HepG2 (cell line): ENCODE results near the gene GPR107. TPM values are rescaled to one million over a fixed set of nuclear protein-coding genes. Genes with fewer than 3 reads are reported as not detected.

Source experiments
- ATAC-seq: fragments of 200-7000 bp; cut with Tn5 transposase; 3 replicates; pipeline ENCODE4 v1.9.1; 2020; ENCODE audit warnings: mild to moderate bottlenecking, moderate library complexity
- BruUV-seq: library from RNA; stranded (reverse); fragments of 400-500 nt; replicated peaks from 2 replicates; lab custom pipeline; 2021; lab: Mats Ljungman, UMichigan
- CTCF ChIA-PET: fragments of 300-600 bp; formaldehyde crosslinking; extraction: SDS; loops from one replicate; lab custom pipeline; 2021; ENCODE audit warnings: low total read pairs, inconsistent platforms, low intra/inter-chr PET ratio; lab: Yijun Ruan, JAX
- POLR2A ChIA-PET: fragments of 350-600 bp; sonication (Branson Sonifier 250); formaldehyde crosslinking; loops from one replicate; lab custom pipeline; 2020; ENCODE audit warnings: antibody characterized with exemption, inconsistent platforms; lab: Yijun Ruan, JAX
- DNase-seq: peaks from one replicate; pipeline ENCODE4 v3.0.0-alpha.2; 2015; ENCODE audit warnings: low spot score
- FAIRE-seq: peaks from 3 replicates; lab custom pipeline; 2011; peaks lifted over from hg19 to GRCh38; lab: Jason Lieb, UNC
- H2AFZ ChIP-seq: one replicate; pipeline ENCODE4 v1.6.1; 2011; ENCODE audit warnings: low read length, inconsistent platforms
- H3K27ac ChIP-seq: fragments of 300-600 bp; 3 replicates; pipeline ENCODE4 v1.8.0; 2011; ENCODE audit warnings: mixed run types, mild to moderate bottlenecking, mixed read lengths, low read length, inconsistent platforms; ENCODE audit not compliant: insufficient read depth; ENCODE audit errors: extremely low read length
- H3K27me3 ChIP-seq, 2 experiments: fragments of 200-600 bp in 1 of 2; 2 replicates in 1 of 2; 3 replicates in 1 of 2; pipeline versions ENCODE4 v1.6.0 to v1.8.0; 2011; ENCODE audit warnings: low read length in 2 of 2, mild to moderate bottlenecking in 2 of 2, moderate library complexity in 2 of 2, inconsistent platforms in 1 of 2; ENCODE audit not compliant: insufficient read depth in 2 of 2, control insufficient read depth in 1 of 2
- H3K36me3 ChIP-seq, 2 experiments: fragments of 200-600 bp in 1 of 2; replicated peaks in 1 of 2; 2 replicates in 1 of 2; 3 replicates in 1 of 2; pipeline versions ENCODE4 v1.5.1 to v1.8.0; 2011; ENCODE audit warnings: low read length in 2 of 2, inconsistent platforms in 1 of 2; ENCODE audit not compliant: insufficient read depth in 2 of 2, control insufficient read depth in 1 of 2
- H3K4me1 ChIP-seq: 2 replicates; pipeline ENCODE4 v1.5.1; 2012; ENCODE audit warnings: low read length, inconsistent platforms; ENCODE audit not compliant: insufficient read depth
- H3K4me2 ChIP-seq: 2 replicates; pipeline ENCODE4 v1.6.0; 2011; ENCODE audit warnings: low read depth, low read length, inconsistent platforms
- H3K4me3 ChIP-seq, 3 experiments: fragments of 200-600 bp in 1 of 3; sonication (generic), shearing (Covaris generic) in 1 of 3; replicated peaks in 1 of 3; 2 replicates each; pipeline ENCODE4 v1.5.1; 2011 to 2016; ENCODE audit warnings: low read length in 3 of 3, inconsistent platforms in 2 of 3, low read depth in 2 of 3, mild to moderate bottlenecking in 2 of 3, control low read depth in 1 of 3, mixed read lengths in 1 of 3; ENCODE audit not compliant: insufficient read depth in 1 of 3
- H3K79me2 ChIP-seq: one replicate; pipeline ENCODE4 v1.6.1; 2011; ENCODE audit warnings: low read length, inconsistent platforms; ENCODE audit not compliant: insufficient read depth
- H3K9ac ChIP-seq: 2 replicates; pipeline ENCODE4 v1.6.0; 2011; ENCODE audit warnings: mild to moderate bottlenecking, low read depth, low read length, inconsistent platforms; ENCODE audit not compliant: insufficient read depth
- H3K9me3 ChIP-seq: 2 replicates; pipeline ENCODE4 v1.5.1; 2012; ENCODE audit warnings: mild to moderate bottlenecking, low read length
- H4K20me1 ChIP-seq: 2 replicates; pipeline ENCODE4 v1.6.0; 2011; ENCODE audit warnings: inconsistent platforms, mild to moderate bottlenecking, low read length, moderate library complexity; ENCODE audit not compliant: insufficient read depth
- ESRRA ChIP-seq: sonication (generic); formaldehyde crosslinking; IDR thresholded peaks from 2 replicates; pipeline ENCODE4 v1.5.1; 2020; ENCODE audit warnings: mild to moderate bottlenecking, low read depth, missing genetic modification reagents
- PLSCR1 ChIP-seq: sonication (generic); formaldehyde crosslinking; IDR thresholded peaks from 2 replicates; pipeline ENCODE4 v1.5.0; 2020; ENCODE audit warnings: missing genetic modification reagents, mild to moderate bottlenecking, borderline replicate concordance
- ZMAT3 ChIP-seq: sonication (generic); formaldehyde crosslinking; conservative IDR thresholded peaks from 2 replicates; pipeline ENCODE4 v1.7.0; 2021; ENCODE audit warnings: missing genetic modification reagents
- ZNF484 ChIP-seq: sonication (generic); formaldehyde crosslinking; IDR thresholded peaks from 2 replicates; pipeline ENCODE4 v1.5.1; 2020; ENCODE audit warnings: mild to moderate bottlenecking, low read depth, missing genetic modification reagents, borderline replicate concordance
- ZNF609 ChIP-seq: sonication (generic); formaldehyde crosslinking; IDR thresholded peaks from 2 replicates; pipeline ENCODE4 v1.4.0; 2020; ENCODE audit warnings: mild to moderate bottlenecking, missing genetic modification reagents, borderline replicate concordance
- ZNF674 ChIP-seq: sonication (generic); formaldehyde crosslinking; IDR thresholded peaks from 2 replicates; pipeline ENCODE4 v1.5.0; 2020; ENCODE audit warnings: low read depth, mild to moderate bottlenecking, missing genetic modification reagents
- ZSCAN21 ChIP-seq: sonication (generic); formaldehyde crosslinking; IDR thresholded peaks from 2 replicates; pipeline ENCODE4 v1.8.0; 2022; ENCODE audit warnings: mild to moderate bottlenecking, missing genetic modification reagents, moderate library complexity, borderline replicate concordance
- ZSCAN22 ChIP-seq: sonication (generic); formaldehyde crosslinking; IDR thresholded peaks from 2 replicates; pipeline ENCODE4 v1.4.0; 2020; ENCODE audit warnings: mild to moderate bottlenecking, missing genetic modification reagents
- ZXDC ChIP-seq: sonication (generic); formaldehyde crosslinking; IDR thresholded peaks from 2 replicates; pipeline ENCODE4 v1.5.0; 2020; ENCODE audit warnings: mild to moderate bottlenecking, missing genetic modification reagents
- WGBS: methylation state at CpG from one replicate; pipeline ENCODE4 v1.1.6; 2017; ENCODE audit warnings: low lambda C conversion rate; 5-methylcytosine and 5-hydroxymethylcytosine counted together
- in situ Hi-C: cut with HindIII; loops from 2 replicates; pipeline ENCODE4 v1.10.0; 2017; ENCODE audit warnings: low pct_unique_long_range_greater_than_20kb; ENCODE audit not compliant: extremely low pct_ligation_motif_present
- intact Hi-C: fragments of 100-400 bp; cut with micrococcal nuclease; formaldehyde crosslinking; loops from one replicate; pipeline ENCODE4 v1.10.0; 2022; ENCODE audit not compliant: unreplicated experiment
- polyA plus RNA-seq, 8 experiments: library from polyadenylated mRNA; depleted of rRNA in 3 of 8; stranded (reverse) in 7 of 8; unstranded in 1 of 8; fragments of >200 nt; fragmentation: Illumina TruSeq in 4 of 8; extraction: Trizol in 4 of 8; gene quantifications; 2 replicates each; pipeline versions ENCODE4 v1.2.1 to v1.2.3, GENCODE V29; 2011 to 2016; ENCODE audit warnings: low read depth in 4 of 8, missing spikeins in 1 of 8, mixed read lengths in 1 of 8; ENCODE audit not compliant: insufficient read depth in 1 of 8
- total RNA-seq, 5 experiments: library from RNA; depleted of rRNA; stranded (reverse); fragments of >200 nt; fragmentation: Illumina TruSeq; extraction: Trizol; gene quantifications; 2 replicates each; pipeline ENCODE4 v1.2.3, GENCODE V29; 2016; ENCODE audit warnings: low read depth in 1 of 5

Gene GPR107
- total and polyA plus RNA-seq, 2 of the 13 experiments (the other 11 are each of a cell fraction or from before 2014, with no cell fraction given), result 22.5 to 24.4 TPM

GRCh38 chr9:130090915-130091314 lies 37.2 kb downstream of the GPR107 start:
- Histone ChIP-seq H4K20me1 (no peaks in the 10 kb centered on the region), H3K79me2 (no peaks in the 10 kb centered on the region), H3K4me3 (no peak overlapping the region), H3K4me2 (no peak overlapping the region), H3K4me1 (no peaks in the 10 kb centered on the region), H3K27me3 (no peaks in the 10 kb centered on the region), H2AFZ (no peak overlapping the region), H3K36me3 (peaks cover 16 to 65% of the 10 kb centered on the region in 2 experiments; a peak in 4 of 5 replicates), H3K9ac (no peak overlapping the region), H3K27ac (no peak overlapping the region), H3K9me3 (no peaks in the 10 kb centered on the region)
- in situ Hi-C loops, result no loop called here
- DNase-seq, result no peak
- ATAC-seq, result no peak
- 97% methylated on average over 3 of the region's 3 CpGs for WGBS
- BruUV-seq, result no TSS peak
- no peak for FAIRE-seq
- intact Hi-C loops, result no loop called here
- ChIA-PET POLR2A (no interaction called here), CTCF (no interaction called here)
- TF ChIP-seq ZNF674 (CRISPR knock-in tag) (no peak), ZMAT3 (CRISPR knock-in tag) (no peak), ESRRA (CRISPR knock-in tag) (no peak), ZNF609 (CRISPR knock-in tag) (no peak), PLSCR1 (no peak), ZSCAN22 (CRISPR knock-in tag) (no peak), ZSCAN21 (CRISPR knock-in tag) (no peak), ZXDC (CRISPR knock-in tag) (no peak), ZNF484 (CRISPR knock-in tag) (no peak)
